K562 (cell line): ENCODE data around the gene LMF2.

ENCODE experiments used
- ATF7 ChIP-seq: fragments of 450-650 bp; IDR thresholded peaks from 2 replicates; pipeline ENCODE4 v1.7.1; 2014; ENCODE audit warnings: mild to moderate bottlenecking, moderate library complexity
- EGR1 ChIP-seq: fragments of 450-650 bp; conservative IDR thresholded peaks from 2 replicates; pipeline ENCODE4 v1.6.1; 2017; ENCODE audit warnings: mild to moderate bottlenecking
- EZH2 ChIP-seq: IDR thresholded peaks from 2 replicates; pipeline ENCODE4 v1.6.1; 2012; ENCODE audit warnings: low read depth, mild to moderate bottlenecking, inconsistent platforms, low read length, borderline replicate concordance
- ZNF282 ChIP-seq: sonication (generic); formaldehyde crosslinking; IDR thresholded peaks from 2 replicates; pipeline ENCODE4 v1.8.1; 2023; ENCODE audit warnings: missing genetic modification reagents

DNA sequence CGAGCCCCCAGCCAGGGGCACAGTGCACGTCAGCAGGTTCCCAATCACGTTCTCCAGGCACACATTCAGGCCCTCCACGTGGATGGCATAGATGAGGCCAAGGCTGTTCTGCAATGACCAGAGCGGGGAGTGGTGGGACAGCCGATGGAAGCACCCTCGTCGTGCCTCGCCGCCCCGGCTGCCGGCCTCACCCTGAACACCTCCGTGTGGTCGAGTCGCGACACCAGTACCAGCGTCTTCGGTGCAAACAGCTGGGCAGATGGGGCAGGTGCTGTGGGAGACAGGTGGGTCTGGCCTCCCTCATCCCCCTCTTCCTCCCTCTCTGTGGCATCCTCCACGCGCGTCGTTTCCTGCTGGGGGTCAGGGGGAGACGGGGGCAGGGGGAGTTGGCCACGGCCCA is 40.2 kb downstream of the LMF2 start:
- TF ChIP-seq EZH2 (no peak), ATF7 (no peak), EGR1 (no peak), ZNF282 (CRISPR knock-in tag) (no peak)
